Activated T-helper 9 cell treated with anti-CD3 and anti-CD28 coated beads, Interleukin-2, amount 50 U/mL, for 16 hours (primary cell): Measurements from ENCODE around the gene ARID1B.

ENCODE experiments used
- DNase-seq: peaks from one replicate; pipeline ENCODE4 v3.0.0-alpha.2; 2020; ENCODE audit warnings: low read depth

The ARID1B gene

DNA sequence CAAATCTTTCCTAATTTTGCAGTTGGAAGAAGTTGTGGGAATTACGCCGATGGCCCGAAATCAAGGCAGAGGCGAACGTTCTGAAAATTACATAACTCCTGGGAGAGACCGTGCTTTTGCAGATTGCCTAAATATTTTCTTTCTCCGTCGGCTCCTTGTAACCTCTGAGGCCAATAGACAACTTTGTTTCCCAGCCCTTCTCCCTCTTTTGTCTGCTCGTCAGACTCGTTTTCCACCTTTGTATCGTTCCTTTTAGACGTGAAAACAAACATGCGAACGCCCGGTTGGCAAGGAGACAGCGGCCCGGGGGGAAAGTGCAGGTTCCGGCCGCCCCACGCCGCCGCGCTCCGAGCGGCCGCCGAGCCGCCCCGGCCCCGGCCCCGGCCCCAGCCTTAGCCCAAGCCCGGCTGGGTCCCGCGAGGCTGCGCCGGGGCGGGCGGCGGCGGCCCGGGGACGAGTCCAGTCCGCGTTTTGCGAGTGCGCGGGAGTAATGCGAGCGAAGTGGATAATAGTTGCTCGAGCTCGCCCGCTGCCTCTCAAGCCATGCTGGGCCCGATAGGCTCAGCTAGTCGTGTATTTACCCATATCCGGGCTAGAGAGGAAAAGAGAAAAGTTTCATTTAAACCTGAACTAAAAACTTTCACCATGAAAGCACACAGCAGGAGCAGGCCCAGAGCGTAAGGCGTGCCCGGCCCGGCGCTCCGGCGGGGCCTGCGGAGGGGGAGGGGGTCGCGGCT is at the start of gene ARID1B:
Gene ARID1B (plus strand): TSS at position 539 of the 737 bp plus-strand sequence. CDS start 303 bp downstream, outside the sequence.
- peak; percentile 71 for DNase-seq

DNA sequence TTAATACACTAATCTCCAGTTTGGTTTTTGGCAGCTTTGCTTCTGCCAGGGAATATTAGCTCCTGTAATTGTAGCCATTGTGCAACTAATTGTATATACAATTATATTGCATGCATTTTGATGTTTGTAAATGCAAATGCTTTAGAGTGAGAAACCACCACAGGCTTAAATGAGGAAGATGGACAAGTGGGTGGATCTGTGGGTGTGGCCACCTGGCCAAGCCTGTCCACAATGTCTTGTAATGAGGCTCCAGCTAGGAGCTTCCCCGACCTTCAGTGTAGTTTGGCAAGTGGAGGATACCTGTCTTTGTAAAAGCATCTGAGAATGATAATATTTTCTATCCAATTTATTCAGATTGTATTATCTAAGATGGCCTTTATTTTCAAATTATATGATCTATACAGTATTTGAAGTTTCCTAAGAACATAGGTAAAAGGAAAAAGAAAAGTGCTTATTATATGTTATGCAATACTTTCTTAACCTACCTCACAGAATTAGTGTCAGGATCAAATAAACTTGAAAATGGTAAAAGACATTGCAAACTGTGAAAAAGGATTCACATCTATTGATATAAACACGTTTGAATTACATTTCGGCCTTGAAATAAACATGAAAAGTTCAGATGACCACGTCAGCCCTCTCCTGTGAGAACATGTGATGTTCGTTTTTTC is 49.3 kb upstream of the ARID1B start:
- no peak for DNase-seq

DNA sequence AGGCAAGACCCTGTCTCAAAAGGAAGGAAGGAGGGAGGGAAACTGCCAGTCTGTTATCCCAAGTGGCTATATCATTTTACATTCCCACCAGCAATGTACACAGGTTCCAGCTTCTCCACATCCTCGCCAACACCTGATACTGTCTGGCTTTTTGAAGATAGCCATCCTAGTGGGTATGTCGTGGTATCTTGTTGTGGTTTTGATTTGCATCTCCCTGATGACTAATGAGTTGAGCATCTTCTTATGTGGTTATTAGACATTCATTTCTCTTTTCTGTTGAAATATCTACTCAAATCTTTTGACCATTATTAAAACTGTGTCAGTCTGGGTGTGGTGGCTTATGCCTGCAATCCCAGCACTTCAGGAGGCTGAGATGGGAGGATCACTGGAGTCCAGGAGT is 47.9 kb upstream of the ARID1B start:
- no peak for DNase-seq

DNA sequence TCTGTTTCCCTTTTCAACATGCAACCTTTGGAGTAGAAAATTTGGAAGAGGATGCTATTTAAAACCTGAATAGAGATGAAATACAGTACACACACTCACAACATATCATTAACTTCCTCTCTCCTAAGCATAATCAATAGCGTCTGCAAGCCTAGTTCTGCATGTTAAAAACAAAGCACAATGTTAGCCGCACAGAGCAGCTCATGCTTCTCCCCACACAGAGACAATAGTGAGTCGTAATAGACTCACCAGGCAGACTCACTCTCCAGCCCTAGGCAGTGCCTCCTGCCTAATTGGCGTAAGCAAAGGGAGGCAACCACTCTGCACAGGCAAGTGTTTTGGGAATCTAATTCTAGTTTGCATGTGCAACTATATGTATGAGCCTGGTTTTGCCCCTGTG is 45.8 kb upstream of the ARID1B start:
- DNase-seq: no peak

DNA sequence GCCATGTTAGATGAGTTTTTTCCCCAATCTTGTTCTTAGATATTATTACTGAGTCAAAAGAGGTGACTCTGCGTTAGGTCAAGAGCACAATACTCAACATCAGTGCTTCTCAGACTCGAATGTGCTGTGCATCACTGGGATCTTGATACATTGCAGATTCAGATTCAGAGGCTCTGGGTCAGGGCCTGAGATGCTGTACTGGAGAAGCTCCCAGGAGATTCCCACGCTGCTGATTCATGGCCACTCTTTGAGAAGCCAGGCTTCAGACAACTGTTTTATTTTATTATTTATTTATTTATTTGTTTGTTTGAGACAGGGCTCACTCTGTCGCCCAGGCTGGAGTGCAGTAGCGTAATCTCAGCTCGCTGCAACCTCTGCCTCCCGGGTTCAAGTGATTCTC is 41.4 kb upstream of the ARID1B start:
- DNase-seq: no peak

DNA sequence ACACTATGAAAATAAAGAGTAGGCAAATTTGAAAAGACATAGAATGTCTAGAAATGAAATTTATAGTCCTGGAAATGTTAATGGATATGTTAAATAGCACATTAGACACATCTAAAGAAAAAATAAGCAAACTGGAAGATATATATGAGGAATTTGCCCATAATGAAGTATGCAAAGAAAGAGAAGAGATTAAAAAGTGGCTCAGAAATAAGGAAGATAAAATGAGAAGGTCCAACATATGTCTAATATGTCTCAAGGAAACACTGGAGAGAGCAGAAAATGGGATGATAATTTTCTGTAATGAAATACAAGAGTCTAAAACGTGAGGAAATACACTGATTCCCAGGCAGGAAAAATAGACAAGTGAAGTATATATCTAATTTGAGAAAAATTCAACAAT is 36.6 kb upstream of the ARID1B start:
- DNase-seq: no peak

DNA sequence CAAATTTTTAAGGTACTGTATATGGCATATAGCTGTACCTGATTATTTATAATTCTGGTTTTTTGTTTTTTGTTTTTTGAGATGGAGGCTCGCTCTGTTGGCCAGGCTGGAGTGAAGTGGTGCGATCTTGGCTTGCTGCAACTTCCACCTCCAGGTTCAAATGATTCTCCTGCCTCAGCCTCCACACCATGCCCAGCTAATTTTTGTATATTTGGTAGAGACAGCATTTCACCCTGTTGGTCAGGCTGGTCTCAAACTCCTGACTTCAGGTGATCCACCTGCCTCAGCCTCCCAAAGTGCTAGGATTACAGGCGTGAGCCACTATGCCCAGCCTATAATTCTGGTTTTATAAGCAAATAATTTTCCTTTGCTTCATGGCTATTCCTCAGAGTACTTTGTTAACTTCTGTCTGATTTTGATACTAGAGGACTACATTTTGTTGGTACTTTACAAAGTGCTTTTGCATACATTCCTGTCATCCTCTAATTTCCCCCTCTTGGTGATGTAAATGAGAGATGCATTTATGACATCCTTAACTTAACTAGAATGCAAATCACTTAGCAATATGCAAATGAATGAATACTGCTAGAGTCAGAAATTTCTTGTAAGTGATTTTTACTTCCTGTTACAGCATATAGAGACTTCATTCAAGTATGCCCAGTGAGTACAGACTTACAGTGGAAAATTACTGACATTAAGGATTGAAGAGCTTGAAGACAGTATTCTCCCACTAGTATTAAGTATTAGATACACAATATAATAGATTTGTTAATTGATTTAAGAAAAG is 35.7 kb upstream of the ARID1B start:
- DNase-seq: no peak

DNA sequence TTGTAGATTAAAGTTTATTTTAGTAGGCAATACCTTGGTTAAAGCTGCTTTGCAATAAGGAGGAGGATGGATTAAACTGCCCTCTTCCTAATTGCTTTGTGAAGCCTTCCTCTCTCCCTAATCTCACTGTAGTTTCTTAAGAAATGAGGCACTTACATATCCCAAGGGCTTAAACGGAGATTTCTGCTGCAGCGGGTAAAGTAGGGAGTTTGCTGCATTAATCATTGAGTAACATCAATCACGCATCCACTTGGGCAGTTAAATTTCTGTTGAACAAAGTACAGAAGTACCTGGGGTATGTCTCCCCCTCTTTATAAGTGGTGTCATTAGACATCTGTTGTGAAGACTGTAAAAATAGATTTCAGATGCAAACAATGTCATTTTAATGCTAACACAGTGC is 29.5 kb upstream of the ARID1B start:
- DNase-seq: no peak

DNA sequence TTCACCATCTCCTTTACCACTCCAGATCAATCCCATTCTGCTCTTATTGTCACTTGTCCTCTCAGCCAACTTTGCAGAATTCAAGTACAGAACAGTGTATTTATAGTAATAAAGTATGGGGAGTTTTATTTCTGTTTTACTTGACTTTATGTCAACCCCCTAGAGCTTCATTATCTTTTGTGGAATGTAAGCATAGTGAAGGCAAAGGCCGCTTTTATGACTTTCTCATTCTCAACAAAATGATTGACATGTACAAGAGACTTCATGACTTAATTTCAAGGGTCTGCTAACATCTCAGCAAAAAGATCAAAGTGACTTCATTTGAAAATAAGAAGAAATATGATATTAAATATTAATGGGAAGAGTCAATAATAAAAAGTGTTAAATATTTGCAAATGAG is 28.7 kb upstream of the ARID1B start:
- DNase-seq: no peak

DNA sequence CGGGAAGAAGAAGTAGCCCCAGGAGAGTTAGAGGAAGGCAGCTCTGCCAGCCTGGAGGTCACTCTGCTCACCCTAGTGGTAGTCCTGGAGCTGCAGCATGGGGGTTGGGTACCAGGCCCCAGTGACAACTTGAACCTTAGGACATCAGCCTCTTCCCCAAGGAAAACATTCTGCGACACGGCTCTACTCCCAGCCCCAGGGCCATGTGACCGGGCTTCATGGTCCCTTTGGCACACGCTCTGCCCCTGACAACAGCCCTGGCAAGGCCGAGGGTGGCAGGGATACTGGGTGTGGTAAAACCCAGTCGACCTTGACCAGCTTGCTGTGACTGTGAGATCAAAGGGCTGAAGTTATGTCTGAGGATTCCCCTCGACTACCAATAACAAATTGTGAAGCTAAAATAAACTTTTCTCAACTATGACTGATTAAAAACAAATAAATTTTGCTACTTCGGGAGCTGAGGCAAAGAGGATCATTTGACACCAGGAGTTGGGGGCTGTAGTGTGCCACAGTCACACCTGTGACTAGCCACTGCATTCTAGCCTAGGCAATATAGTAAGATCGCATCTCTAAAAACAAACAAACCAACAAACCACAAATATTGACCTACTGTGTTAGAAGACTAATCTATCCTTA is 24.4 kb upstream of the ARID1B start:
- DNase-seq: no peak

DNA sequence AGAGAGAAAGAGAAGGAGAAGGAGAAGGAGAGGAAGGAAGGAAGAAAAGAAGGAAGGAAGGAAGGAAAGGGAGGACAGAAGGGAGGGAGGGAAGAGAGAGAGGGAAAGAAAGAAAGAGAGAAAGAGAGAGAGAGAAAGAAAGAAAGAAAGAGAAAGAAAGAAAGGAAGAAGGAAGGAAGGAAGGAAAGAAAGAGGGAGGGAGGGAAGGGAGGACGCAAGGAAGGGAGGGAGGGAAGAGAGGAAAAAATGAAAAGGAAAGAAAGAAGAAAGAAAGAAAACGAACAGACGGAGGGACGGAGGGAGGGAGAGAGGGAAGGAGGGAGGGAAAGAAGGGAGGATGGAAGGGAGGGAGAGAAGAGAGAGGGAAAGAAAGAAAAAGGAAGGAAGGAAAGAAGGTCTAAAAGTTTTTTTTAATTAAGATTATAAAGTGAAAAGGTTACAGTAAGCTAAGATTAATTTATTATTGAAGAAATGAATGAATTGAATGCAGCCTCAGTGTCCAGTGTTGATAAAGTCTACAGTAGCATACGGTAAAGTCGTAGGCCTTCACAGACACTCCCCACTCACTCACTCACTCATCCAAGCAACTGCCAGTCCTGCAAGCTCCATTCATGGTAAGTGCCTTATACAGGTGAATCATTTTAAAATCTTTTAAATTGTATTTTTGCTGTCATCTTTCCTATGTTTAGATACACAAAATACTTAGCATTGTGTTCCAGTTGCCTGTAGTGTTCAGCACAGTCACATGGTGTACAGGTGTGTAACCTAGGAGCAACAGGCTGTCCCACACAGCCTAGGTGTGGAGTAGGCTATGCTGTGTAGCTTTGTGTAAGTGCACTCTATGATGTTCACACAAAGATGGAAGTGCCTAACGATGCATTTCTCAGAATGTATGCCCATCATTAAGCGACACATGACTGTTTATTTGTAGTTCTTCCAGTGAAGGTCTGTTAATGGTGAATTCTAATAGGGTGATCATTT is 20.3 kb upstream of the ARID1B start:
- DNase-seq: no peak

DNA sequence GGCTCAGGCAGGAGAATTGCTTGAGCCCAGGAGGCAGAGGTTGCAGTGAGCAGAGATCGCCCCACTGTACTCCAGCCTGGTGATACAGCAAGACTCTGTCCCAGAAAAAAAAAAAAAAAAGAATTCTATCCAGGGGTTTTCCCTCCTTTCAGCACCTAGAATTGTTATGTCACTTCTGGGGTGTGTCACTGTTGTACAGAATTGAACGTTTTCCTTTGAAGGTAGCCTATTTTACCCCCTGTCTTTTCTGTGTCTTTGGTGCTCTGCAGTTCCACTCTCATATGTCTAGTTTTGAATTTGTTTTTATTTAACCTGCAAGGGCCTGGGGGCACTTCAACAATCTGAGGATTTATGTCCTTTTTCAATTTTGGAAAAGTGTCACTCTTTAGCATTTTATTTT is 19.3 kb upstream of the ARID1B start:
- no peak for DNase-seq

DNA sequence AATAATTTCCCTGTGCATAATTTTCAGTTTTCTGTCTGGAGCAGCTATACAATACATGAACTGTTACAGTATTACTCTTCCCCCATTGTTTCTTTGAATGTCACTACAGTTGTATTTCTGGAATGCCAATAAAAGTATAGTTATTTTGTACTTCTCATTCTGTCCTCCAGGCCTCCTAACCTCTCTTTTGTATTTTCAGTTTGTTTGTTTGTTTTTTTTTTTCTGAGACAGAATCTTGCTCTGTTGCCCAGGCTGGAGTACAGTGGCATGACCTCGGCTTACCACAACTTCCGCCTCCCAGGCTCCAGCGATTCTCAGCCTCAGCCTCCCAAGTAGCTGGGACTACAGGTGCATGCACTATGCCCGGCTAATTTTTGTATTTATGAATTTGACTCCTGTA is 16.8 kb upstream of the ARID1B start:
- no peak for DNase-seq

DNA sequence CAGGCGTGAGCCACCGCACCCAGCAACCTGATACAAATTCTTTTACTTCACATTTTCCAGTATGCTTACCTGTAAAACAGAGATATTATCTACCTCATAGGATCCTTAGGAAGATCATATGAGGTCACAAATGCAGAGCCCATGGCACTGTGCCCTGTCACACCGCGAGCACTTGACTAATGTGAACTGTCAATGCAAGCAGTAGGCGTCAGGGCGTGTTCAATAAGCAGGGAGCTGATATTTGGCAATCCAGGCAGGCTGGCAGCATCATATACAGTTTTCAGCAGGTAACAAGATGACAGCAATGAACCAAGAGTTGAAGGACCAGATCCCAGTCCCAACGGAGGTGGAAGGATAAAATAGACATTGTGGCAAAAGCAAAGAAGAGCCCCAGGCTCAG is 14.6 kb upstream of the ARID1B start:
- no peak for DNase-seq

DNA sequence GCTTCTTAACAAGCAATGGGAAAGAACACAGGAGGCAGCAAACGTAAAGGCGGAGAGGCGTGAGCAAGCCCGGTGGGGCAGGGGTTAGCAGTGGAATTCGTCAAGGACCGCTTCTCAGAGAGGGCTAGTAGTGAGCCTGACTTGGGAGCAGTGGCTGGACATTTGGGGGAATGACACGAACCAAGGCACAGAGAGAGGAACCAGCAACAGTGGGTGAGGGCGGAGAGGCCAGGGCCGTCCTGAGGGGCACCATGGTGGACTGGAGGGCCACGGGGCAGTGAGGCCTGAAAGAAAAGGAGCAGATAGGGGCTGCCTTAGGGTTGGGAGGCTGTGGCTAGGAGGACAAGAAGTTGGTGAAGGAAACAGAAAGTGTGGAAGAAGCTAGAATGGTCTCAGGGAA is 12.1 kb upstream of the ARID1B start:
- DNase-seq: no peak

DNA sequence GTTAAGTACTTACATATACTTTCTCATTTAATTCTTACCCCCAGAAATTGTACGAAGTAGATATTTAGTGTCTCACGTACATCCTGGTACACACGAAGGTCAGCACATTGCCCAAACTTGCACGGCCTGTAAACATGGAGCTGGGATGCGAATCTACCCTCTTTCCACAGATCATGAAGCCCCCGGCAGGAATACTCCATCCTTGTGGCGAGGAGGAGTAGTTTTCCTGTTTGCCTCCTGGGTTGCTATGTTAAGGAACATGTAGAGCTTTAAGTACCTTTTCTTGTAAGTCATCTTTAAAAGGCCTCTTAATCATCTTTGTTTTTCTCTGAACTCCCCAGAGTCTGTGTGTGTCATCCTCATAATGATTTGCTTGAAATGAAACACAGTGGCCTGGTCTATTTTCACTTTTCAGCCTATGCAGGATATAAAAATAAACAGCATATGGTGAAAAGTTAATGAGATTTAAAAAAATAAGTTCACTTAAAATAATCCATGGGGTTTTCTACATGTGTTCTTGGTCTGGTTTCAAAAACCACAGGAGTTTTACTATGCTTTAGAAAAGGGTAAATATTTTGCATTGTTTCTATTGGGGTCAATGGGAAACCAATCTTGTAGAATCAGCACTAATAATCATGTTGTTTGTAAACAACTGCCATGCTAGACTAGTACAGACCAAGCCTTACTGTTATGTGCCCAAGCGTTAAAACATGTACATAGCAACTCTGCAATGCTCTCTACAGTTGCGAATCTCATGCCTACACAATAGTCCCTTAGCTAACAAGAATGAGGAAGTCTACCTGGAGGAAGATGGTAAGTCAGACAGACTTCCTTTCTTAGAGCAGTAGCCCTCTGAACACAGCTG is 9.3 kb upstream of the ARID1B start:
- no peak for DNase-seq

DNA sequence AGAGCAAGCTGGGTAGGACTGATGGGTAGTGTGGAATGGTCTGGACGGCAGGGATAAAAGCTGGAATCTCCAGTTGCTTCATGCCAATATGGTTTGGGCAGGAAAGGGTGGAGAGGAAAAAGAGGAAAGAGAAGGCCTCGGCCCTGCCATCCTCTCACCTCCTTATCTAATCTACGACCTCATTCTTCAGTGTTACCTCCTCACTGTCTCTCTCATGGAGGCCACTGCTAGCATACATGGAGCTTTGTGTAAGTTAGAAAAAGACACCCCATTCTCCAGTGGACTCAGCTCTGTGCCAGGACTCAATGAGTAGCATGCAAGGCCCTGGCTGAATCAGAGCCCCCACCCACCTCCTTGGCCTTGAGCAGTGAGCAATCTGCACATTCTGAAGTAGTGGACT is 6.1 kb upstream of the ARID1B start:
- no peak for DNase-seq

DNA sequence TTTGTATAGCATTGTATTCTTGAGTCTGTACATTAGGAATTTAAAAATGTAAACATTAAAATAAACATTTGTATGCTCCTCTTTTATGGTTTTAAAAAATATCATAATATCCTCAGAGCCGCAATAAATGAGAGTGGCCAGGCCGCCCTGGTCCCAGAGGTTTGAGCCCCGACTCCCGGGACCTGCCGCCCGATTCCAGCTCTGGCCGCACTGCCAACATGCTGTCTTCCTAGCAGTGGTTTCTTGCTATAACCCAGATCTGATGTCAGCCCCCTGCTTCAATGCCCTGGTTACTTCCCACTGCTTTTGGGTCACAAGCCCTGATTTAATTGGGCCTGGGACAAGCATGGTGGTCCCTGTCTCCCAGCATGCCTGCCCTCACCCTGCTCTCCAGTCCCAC is 5.4 kb upstream of the ARID1B start:
- no peak for DNase-seq

DNA sequence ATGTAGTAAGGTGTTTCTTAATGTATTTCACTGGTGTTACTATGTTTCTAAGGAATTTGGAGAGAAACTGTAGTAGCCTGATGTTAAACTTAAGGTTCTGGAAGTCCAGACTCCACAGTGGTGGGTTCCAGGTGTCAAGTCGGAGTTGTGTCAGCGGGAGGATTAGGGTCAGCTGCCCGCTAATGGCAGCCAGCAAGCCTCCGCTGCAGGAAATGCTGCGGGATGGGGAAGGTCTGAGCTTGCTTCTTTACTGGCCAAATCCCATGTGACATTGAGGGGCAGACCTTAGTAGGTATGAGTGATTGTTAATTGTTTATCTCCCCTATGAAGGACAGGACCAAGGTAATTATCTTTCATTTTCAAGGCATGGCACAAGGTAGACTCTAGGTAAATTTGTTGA is 3.7 kb upstream of the ARID1B start:
- DNase-seq: no peak
